ENCODE data around the gene STAT5A.

The STAT5A gene

DNA sequence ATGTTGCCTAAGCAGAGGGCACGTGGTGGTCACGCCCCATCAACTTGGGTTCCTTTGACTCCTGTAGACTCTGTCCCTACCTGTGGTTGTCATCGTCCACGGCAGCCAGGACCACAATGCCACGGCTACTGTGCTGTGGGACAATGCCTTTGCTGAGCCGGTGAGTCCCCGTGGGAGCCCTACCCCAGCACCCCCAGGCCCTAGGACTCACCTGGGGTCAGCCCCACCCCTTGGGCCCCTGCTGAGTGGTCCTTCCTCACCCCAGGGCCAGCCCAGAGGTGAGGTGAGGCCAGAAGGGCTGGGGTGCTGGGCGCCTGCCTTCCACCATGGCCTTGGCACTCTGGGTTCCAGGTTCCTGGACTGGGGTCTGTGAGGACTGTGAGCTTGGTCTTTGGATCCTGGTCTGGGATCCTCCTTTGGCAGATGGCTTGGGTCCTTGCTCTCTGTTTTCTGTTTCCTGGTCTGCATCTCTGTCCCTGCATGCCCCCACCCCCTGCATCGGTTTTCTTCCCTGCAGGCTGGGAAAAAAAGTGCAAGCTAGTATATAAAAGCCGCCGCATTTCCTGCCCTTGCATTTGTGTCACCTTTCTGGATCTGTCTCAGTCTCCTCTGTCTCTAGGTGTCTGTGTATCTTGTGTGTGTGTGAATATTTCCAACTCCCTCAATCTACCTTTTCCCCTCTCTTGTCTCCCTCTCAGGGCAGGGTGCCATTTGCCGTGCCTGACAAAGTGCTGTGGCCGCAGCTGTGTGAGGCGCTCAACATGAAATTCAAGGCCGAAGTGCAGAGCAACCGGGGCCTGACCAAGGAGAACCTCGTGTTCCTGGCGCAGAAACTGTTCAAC, 17.5 kb downstream of the STAT5A start:
- in situ Hi-C loops (cut with MboI; ENCODE audit: low pct_unique_long_range_greater_than_20kb, low sequenced_read_pairs, unreplicated experiment), result loop anchor here (25.0 kb wide), 1 partner anchor 207 kb away; no protein-coding TSS in a partner anchor
- TF ChIP-seq CTCF (IDR thresholded peaks at IDR 0.05; ENCODE audit: extremely low read depth, insufficient read depth, missing control alignments), result no peak
- DNase-seq (ENCODE audit: low spot score), result no peak

- TF ChIP-seq CTCF (IDR thresholded peaks at IDR 0.05; ENCODE audit: extremely low read depth, insufficient read depth, missing control alignments), result no peak
- in situ Hi-C loops (cut with MboI; ENCODE audit: low pct_unique_long_range_greater_than_20kb, low sequenced_read_pairs, unreplicated experiment), result loop anchor here (25.0 kb wide), 1 partner anchor 206 kb away; no protein-coding TSS in a partner anchor
- DNase-seq (ENCODE audit: low spot score), result no peak
Measured at GRCh38 chr17:42306385-42306667, 18.0 kb downstream of the STAT5A start.

GRCh38 chr17:42307362-42307927, 19.1 kb downstream of the STAT5A start:
- DNase-seq (ENCODE audit: low spot score), result no peak
- in situ Hi-C loops (cut with MboI; ENCODE audit: low pct_unique_long_range_greater_than_20kb, low sequenced_read_pairs, unreplicated experiment), result loop anchor here (25.0 kb wide), 1 partner anchor 205 kb away; no protein-coding TSS in a partner anchor
- no peak for TF ChIP-seq CTCF (IDR thresholded peaks at IDR 0.05; ENCODE audit: extremely low read depth, insufficient read depth, missing control alignments)

DNA sequence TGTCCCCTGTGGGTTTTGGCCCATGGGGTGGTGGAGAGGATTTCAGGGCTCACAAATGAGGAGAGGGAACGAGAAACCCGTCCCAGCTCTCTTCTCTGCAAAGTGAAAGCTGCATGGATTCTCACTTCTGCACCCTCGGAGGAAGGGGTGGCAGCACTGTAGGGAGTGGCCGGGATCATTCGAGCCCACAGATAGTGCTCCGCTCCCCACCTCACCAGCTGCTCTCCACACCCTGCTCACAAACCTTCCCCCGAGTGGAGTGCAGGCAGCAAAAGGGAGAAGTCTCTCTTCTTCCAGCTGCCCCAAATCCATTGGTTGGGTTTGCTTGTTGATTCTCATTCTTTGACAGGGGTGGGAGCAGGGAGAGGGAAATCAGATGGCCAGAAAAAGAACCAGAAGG, 20.1 kb downstream of the STAT5A start:
- no peak for DNase-seq (ENCODE audit: low spot score)
- TF ChIP-seq CTCF (IDR thresholded peaks at IDR 0.05; ENCODE audit: extremely low read depth, insufficient read depth, missing control alignments), result no peak
- in situ Hi-C loops (cut with MboI; ENCODE audit: low pct_unique_long_range_greater_than_20kb, low sequenced_read_pairs, unreplicated experiment), result loop anchor here (25.0 kb wide), 1 partner anchor 204 kb away; no protein-coding TSS in a partner anchor

- TF ChIP-seq CTCF (IDR thresholded peaks at IDR 0.05; ENCODE audit: extremely low read depth, insufficient read depth, missing control alignments), result no peak
- DNase-seq (ENCODE audit: low spot score), result no peak
- in situ Hi-C loops (cut with MboI; ENCODE audit: low pct_unique_long_range_greater_than_20kb, low sequenced_read_pairs, unreplicated experiment), result loop anchor here (25.0 kb wide), 1 partner anchor 203 kb away; no protein-coding TSS in a partner anchor
Measured at GRCh38 chr17:42309142-42309541, 20.8 kb downstream of the STAT5A start.

DNA sequence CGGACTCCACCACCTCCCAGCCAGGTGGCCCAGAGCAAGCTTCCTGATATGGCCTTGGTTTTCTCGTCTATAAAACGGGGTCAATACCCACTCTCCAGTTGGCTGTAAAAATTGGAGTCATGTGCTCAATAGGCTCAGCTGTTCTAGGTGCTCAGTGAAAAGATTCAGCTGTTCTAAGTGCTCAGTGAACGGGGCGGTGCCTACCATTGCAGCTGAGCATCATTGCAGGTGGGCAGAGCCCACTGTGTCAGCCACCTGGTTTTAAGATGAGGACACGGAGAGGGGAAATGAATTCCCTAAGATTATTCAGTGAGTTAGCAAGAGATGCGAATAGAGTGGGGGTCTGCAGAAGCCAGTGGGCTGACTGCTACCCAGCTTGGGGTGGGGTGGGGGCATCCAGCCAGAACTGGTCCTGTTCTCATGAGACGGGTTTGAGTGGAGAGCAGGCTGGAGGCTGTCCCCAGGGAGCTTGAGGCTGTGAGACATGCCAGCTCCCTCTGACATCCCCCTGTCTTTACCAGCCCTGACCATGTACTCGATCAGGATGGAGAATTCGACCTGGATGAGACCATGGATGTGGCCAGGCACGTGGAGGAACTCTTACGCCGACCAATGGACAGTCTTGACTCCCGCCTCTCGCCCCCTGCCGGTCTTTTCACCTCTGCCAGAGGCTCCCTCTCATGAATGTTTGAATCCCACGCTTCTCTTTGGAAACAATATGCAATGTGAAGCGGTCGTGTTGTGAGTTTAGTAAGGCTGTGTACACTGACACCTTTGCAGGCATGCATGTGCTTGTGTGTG, 21.9 kb downstream of the STAT5A start:
- no peak for TF ChIP-seq CTCF (IDR thresholded peaks at IDR 0.05; ENCODE audit: extremely low read depth, insufficient read depth, missing control alignments)
- no peak for DNase-seq (ENCODE audit: low spot score)
- in situ Hi-C loops (cut with MboI; ENCODE audit: low pct_unique_long_range_greater_than_20kb, low sequenced_read_pairs, unreplicated experiment), result loop anchor here (25.0 kb wide), 1 partner anchor 202 kb away; no protein-coding TSS in a partner anchor
